IPS DF 6.9 (cell line): ENCODE measurements around the gene SPAG16.

Experiments
- DNase-seq: peaks from one replicate; pipeline ENCODE4 v3.0.0-alpha.2; 2013; ENCODE audit warnings: low read depth, low spot score
- H3K27ac ChIP-seq: one replicate; pipeline ENCODE4 v1.5.1; 2013; ENCODE audit warnings: low read length, control low read depth
- H3K27me3 ChIP-seq: 2 replicates; pipeline ENCODE4 v1.6.1; 2013; ENCODE audit warnings: mild to moderate bottlenecking, low read length; ENCODE audit not compliant: control insufficient read depth, insufficient read depth
- H3K36me3 ChIP-seq: 2 replicates; pipeline ENCODE4 v1.6.1; 2013; ENCODE audit warnings: low read length; ENCODE audit not compliant: control insufficient read depth, insufficient read depth
- H3K4me1 ChIP-seq: 2 replicates; pipeline ENCODE4 v1.6.1; 2013; ENCODE audit warnings: low read length; ENCODE audit not compliant: control insufficient read depth, insufficient read depth
- H3K4me3 ChIP-seq: 2 replicates; pipeline ENCODE4 v1.5.1; 2013; ENCODE audit warnings: mild to moderate bottlenecking, low read length
- H3K9me3 ChIP-seq: 2 replicates; pipeline ENCODE4 v1.6.1; 2013; ENCODE audit warnings: low read length, inconsistent platforms; ENCODE audit not compliant: control insufficient read depth, insufficient read depth
- WGBS: extraction: QIAGEN DNeasy Blood & Tissue Kit; methylation state at CpG from one replicate; pipeline ENCODE4 v1.1.7; 2013; ENCODE audit warnings: mixed read lengths, missing lambda C conversion rate; ENCODE audit not compliant: insufficient read length, insufficient coverage; 5-methylcytosine and 5-hydroxymethylcytosine counted together

SPAG16 gene

GRCh38 chr2:213537579-213537978 is 253.3 kb downstream of the SPAG16 start:
- Histone ChIP-seq H3K4me1 (no peaks in the 10 kb centered on the region), H3K9me3 (no peaks in the 10 kb centered on the region), H3K36me3 (no peaks in the 10 kb centered on the region), H3K27ac (no peak overlapping the region), H3K27me3 (no peaks in the 10 kb centered on the region), H3K4me3 (no peak overlapping the region)
- DNase-seq = no peak
- WGBS = no CpG with 5 or more reads among the region's 1 CpG

GRCh38 chr2:213544940-213545339 is 260.7 kb downstream of the SPAG16 start:
- Histone ChIP-seq H3K9me3 (no peaks in the 10 kb centered on the region), H3K27me3 (no peaks in the 10 kb centered on the region), H3K27ac (no peak overlapping the region), H3K4me1 (no peaks in the 10 kb centered on the region), H3K4me3 (no peak overlapping the region), H3K36me3 (no peaks in the 10 kb centered on the region)
- no CpG with 5 or more reads among the region's 1 CpG for WGBS
- DNase-seq = no peak

- Histone ChIP-seq H3K36me3 (no peaks in the 10 kb centered on the region), H3K27me3 (no peaks in the 10 kb centered on the region), H3K4me1 (no peaks in the 10 kb centered on the region), H3K9me3 (no peaks in the 10 kb centered on the region), H3K4me3 (no peak overlapping the region), H3K27ac (no peak overlapping the region)
- no CpG with 5 or more reads among the region's 2 CpGs for whole genome bisulfite sequencing
- no peak for DNase-seq
Measured at GRCh38 chr2:213545481-213545880, 261.2 kb downstream of the SPAG16 start.

- H3K9me3 ChIP-seq = no peaks in the 10 kb centered on the region
- no peaks in the 10 kb centered on the region for H3K36me3 ChIP-seq
- H3K27me3 ChIP-seq = no peaks in the 10 kb centered on the region
- H3K27ac ChIP-seq = no peak overlapping the region
- no peak for DNase-seq
- no peaks in the 10 kb centered on the region for H3K4me1 ChIP-seq
- H3K4me3 ChIP-seq = no peak overlapping the region
Measured at GRCh38 chr2:213545964-213546475, 261.8 kb downstream of the SPAG16 start.

- WGBS = no CpG with 5 or more reads among the region's 1 CpG
Measured at GRCh38 chr2:213551526-213551925, 267.3 kb downstream of the SPAG16 start.

GRCh38 chr2:213559053-213559452 is 274.8 kb downstream of the SPAG16 start:
- H3K4me3 ChIP-seq = no peak overlapping the region
- WGBS = no CpG with 5 or more reads among the region's 5 CpGs
- H3K4me1 ChIP-seq = no peaks in the 10 kb centered on the region
- no peaks in the 10 kb centered on the region for H3K27me3 ChIP-seq
- H3K9me3 ChIP-seq = no peaks in the 10 kb centered on the region
- H3K36me3 ChIP-seq = no peaks in the 10 kb centered on the region
- DNase-seq = no peak
- no peak overlapping the region for H3K27ac ChIP-seq

More at GRCh38 chr2:213551526-213551925, 267.3 kb downstream of the SPAG16 start:
- Histone ChIP-seq H3K27ac (no peak overlapping the region), H3K27me3 (no peaks in the 10 kb centered on the region), H3K4me3 (no peak overlapping the region), H3K36me3 (no peaks in the 10 kb centered on the region), H3K4me1 (no peaks in the 10 kb centered on the region), H3K9me3 (no peaks in the 10 kb centered on the region)
- no peak for DNase-seq

GRCh38 chr2:213561759-213562158 is 277.5 kb downstream of the SPAG16 start:
- no peaks in the 10 kb centered on the region for H3K27me3 ChIP-seq
- no peak overlapping the region for H3K27ac ChIP-seq
- no peaks in the 10 kb centered on the region for H3K36me3 ChIP-seq
- DNase-seq = no peak
- WGBS = no CpG with 5 or more reads among the region's 3 CpGs
- H3K9me3 ChIP-seq = no peaks in the 10 kb centered on the region
- no peak overlapping the region for H3K4me3 ChIP-seq
- H3K4me1 ChIP-seq = no peaks in the 10 kb centered on the region

- H3K36me3 ChIP-seq = no peaks in the 10 kb centered on the region
- whole genome bisulfite sequencing = no CpG with 5 or more reads among the region's 8 CpGs
- no peaks in the 10 kb centered on the region for H3K4me1 ChIP-seq
- H3K27ac ChIP-seq = no peak overlapping the region
- H3K4me3 ChIP-seq = no peak overlapping the region
- no peak for DNase-seq
- no peaks in the 10 kb centered on the region for H3K27me3 ChIP-seq
- H3K9me3 ChIP-seq = no peaks in the 10 kb centered on the region
Measured at GRCh38 chr2:213562539-213563180, 278.4 kb downstream of the SPAG16 start.

- DNase-seq = no peak
- no peak overlapping the region for H3K4me3 ChIP-seq
- no peaks in the 10 kb centered on the region for H3K4me1 ChIP-seq
- H3K36me3 ChIP-seq = no peaks in the 10 kb centered on the region
- no peak overlapping the region for H3K27ac ChIP-seq
- H3K9me3 ChIP-seq = no peaks in the 10 kb centered on the region
- no peaks in the 10 kb centered on the region for H3K27me3 ChIP-seq
Measured at GRCh38 chr2:213566846-213567245, 282.6 kb downstream of the SPAG16 start.

GRCh38 chr2:213609570-213610170 is 325.4 kb downstream of the SPAG16 start:
- no CpG with 5 or more reads among the region's 1 CpG for WGBS
- Histone ChIP-seq H3K36me3 (no peaks in the 10 kb centered on the region), H3K27ac (no peak overlapping the region), H3K27me3 (no peaks in the 10 kb centered on the region), H3K4me1 (no peaks in the 10 kb centered on the region), H3K4me3 (no peak overlapping the region), H3K9me3 (no peaks in the 10 kb centered on the region)
- no peak for DNase-seq
